GM13977 (cell line): ENCODE measurements around the gene TNIP1.

Experiments used
- DNase-seq: peaks from one replicate; pipeline ENCODE4 v3.0.0; 2012; ENCODE audit warnings: low spot score
- in situ Hi-C: fragments of 300-500 bp; cut with MboI; formaldehyde crosslinking; loops from one replicate; pipeline ENCODE4 v1.12.0; 2022; ENCODE audit warnings: low sequenced_read_pairs, low pct_unique_long_range_greater_than_20kb, mixed read lengths, inconsistent platforms; ENCODE audit not compliant: unreplicated experiment
- TF ChIP-seq, protein P1 (sequence below): IDR thresholded peaks from 2 replicates; pipeline ENCODE4 v1.5.1; 2012; ENCODE audit warnings: mild to moderate bottlenecking, control low read depth; ENCODE audit not compliant: insufficient read depth; ENCODE audit errors: extremely low read depth, missing control alignments

The TNIP1 gene

DNA sequence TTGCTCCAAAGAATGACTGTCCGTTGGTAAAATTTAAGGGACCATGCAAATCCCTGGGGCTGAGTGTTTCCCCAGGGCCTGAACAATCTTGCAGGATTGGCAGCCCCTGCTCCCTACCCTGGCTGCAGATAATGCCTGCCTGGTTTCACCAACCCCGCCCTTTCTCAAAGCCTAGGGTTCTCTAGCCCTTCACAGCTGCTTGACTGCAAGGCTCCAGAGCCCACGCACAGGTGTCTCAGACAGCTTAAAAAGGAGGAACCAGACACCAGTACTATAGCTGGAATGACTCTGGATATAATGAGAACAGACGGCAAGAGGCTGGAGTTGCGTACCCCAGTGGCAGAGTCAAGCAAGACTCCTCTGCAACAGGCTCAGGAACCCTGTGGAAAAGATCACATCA is 25.2 kb upstream of the TNIP1 start:
- in situ Hi-C loops: no loop called here
- no peak for DNase-seq
- TF ChIP-seq, protein P1, sequence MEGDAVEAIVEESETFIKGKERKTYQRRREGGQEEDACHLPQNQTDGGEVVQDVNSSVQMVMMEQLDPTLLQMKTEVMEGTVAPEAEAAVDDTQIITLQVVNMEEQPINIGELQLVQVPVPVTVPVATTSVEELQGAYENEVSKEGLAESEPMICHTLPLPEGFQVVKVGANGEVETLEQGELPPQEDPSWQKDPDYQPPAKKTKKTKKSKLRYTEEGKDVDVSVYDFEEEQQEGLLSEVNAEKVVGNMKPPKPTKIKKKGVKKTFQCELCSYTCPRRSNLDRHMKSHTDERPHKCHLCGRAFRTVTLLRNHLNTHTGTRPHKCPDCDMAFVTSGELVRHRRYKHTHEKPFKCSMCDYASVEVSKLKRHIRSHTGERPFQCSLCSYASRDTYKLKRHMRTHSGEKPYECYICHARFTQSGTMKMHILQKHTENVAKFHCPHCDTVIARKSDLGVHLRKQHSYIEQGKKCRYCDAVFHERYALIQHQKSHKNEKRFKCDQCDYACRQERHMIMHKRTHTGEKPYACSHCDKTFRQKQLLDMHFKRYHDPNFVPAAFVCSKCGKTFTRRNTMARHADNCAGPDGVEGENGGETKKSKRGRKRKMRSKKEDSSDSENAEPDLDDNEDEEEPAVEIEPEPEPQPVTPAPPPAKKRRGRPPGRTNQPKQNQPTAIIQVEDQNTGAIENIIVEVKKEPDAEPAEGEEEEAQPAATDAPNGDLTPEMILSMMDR: no peak

DNA sequence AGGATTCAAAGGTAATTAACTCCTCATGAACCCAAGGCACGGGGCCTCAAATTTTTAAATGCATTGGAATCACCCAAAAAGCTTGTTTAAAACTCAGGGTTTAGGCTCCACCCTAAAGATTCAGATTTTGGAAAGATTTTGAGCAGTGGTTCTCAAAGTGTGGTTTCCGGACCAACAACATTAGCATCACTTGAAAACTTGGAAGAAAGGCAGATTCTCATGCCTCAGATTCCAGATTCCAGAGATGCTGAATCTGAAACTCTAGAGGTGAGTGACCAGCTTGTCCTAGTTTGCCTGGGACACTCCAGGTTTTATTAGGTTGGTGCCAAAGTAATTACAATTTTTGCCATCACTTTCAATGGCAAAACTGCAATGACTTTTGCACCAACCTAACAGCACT is 24.7 kb upstream of the TNIP1 start:
- TF ChIP-seq, protein P1: no peak
- in situ Hi-C loops: no loop called here

DNA sequence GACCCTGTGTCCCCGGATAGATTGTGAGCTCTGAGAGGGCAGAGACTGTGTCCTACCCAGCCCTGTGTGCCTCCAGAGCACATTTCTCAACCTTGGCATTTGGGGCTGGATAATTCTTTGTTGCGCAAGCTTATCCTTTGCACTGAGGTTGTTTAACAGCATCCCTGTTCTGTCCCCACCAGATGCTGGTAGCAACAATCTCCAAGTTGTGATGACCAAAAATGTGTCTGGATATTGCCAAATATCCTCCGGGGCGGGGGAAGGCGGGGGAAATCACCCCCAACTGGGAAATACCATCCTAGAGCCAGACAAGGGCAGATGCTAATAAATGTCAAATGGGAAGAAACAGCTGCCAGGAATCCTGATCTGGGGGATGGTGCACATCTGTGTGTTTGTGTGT is 24.0 kb upstream of the TNIP1 start:
- TF ChIP-seq, protein P1: no peak
- no peak for DNase-seq
- in situ Hi-C loops: no loop called here

More for the DNA sequence above, 24.7 kb upstream of the TNIP1 start:
- DNase-seq: no peak

DNA sequence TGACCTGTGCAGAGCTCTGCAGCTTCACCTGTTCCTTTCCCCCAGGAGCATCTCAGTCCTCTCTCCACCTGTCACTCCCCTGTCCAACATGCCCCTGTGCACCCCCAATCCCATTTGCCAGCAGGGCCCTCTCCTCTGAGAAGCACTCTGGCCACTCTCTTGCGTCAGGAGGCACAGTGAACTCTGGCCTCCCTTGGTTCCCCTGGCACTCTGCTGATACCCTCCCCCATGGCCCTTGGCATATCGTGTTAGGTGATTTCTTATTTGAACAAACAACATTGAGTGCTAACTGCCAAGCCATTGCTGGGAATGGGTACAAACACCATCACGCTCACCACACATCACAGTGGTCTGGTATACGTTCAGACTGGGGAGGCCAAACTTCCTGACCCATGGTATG is 20.9 kb upstream of the TNIP1 start:
- DNase-seq: no peak

DNA sequence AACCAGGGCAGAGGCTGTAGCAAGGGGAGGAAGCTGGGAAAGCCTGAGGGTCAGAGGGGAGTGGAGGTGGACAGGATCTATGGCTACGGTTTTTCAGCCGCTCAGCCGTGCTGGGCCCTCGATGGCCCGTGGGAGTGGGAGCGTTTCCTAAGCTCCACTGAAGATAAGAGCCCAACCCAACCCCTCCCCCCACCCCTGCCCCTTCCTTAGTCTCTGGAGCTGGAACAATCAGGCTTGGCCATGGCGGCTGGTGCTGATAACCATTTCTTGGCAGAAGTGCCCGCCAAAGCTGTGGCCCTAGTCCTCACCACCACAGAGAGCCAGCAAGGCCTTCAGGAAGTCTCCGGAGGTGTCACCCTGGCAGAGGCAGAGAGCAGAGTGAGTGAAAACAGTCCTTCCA is 20.3 kb upstream of the TNIP1 start:
- DNase-seq: no peak
- in situ Hi-C loops: no loop called here
- TF ChIP-seq, protein P1: no peak

More for the DNA sequence above, 20.9 kb upstream of the TNIP1 start:
- TF ChIP-seq, protein P1: no peak
- in situ Hi-C loops: no loop called here

DNA sequence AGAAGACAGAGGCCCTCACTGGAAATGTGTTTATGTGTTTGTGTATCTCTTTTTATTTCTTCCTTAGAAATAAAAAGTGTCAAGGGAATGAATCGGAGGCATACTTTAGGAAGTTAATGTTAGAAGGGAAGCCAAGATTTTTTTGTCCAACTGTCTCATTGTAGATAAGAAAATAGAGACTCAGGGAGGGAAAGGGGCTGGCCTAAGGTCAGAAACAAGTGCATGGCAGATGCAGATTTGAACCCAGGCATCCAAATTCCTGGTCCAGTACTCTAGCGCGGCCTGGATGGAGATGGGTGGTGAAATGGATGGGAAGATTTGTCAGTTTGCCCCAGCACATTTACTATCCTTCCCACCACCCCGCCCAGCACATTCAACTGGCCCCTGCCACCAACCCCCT is 19.8 kb upstream of the TNIP1 start:
- TF ChIP-seq, protein P1: no peak
- no peak for DNase-seq
- in situ Hi-C loops: no loop called here

DNA sequence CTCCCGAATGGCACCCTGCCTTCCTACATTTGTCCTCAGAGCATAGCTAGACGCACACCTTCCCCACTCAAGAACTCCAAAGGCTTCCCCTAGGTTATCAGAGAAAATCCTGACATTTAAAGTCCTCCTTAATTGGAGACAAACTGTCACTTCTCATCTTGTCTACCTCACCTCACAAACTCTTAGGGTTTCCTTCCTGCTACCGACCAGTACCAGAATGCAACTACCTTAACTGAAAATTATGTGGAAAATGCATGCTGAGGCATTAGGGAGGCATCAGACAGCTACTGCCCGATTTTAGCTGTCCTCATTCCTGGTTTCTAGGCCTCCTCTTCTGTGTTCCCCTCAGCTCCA is 17.9 kb upstream of the TNIP1 start:
- no peak for DNase-seq
- TF ChIP-seq, protein P1: no peak
- in situ Hi-C loops: no loop called here
